ENCODE results near the gene BTAF1. TPM values are rescaled to one million over a fixed set of nuclear protein-coding genes. Genes with fewer than 3 reads are reported as not detected.

BTAF1 gene
- polyA plus RNA-seq, 1 experiment: 13.9 TPM

- no peak for DNase-seq (ENCODE audit: low read depth)
- Histone ChIP-seq H3K4me3 (ENCODE audit: low read depth, low read length) (no peak overlapping the region), H3K36me3 (ENCODE audit: control insufficient read depth, insufficient read depth, low read length) (peaks cover 9% of the 10 kb centered on the region), H3K27me3 (ENCODE audit: control insufficient read depth, insufficient read depth, low read length) (no peaks in the 10 kb centered on the region)
- ChIA-PET POLR2A (no interaction called here), CTCF (no interaction called here)
- TF ChIP-seq CTCF (IDR thresholded peaks at IDR 0.05; ENCODE audit: insufficient read depth, low read depth, low read length): no peak
These were observed 31.5 kb downstream of the BTAF1 start for GRCh38 chr10:91955114-91955513.

GRCh38 chr10:91957091-91957490, 33.5 kb downstream of the BTAF1 start:
- no peaks in the 10 kb centered on the region for H3K27me3 ChIP-seq (ENCODE audit: control insufficient read depth, insufficient read depth, low read length)
- H3K36me3 ChIP-seq (ENCODE audit: control insufficient read depth, insufficient read depth, low read length): peaks cover 12% of the 10 kb centered on the region
- DNase-seq (ENCODE audit: low read depth): no peak
- no peak for TF ChIP-seq CTCF (IDR thresholded peaks at IDR 0.05; ENCODE audit: insufficient read depth, low read depth, low read length)
- no peak overlapping the region for H3K4me3 ChIP-seq (ENCODE audit: low read depth, low read length)
- ChIA-PET POLR2A (no interaction called here), CTCF (no interaction called here)

DNA sequence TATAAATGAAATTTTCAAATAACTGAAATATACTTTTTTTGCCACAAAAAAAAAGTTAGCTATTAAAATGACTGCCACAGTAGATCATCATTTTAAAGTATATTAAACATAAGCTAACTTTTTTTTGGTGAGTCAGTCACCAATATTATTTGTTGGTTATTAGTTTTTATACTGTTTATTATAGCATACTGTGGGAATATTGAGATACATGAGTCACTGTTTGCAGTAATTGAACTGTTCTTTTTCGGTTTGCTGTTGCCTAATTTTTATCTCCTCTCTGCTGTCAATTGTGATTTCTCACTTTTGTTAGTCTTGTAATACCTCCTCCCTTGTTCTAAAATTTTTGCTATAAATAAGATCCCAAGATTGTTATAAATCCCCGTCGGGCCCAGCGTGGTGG, 45.7 kb downstream of the BTAF1 start:
- Histone ChIP-seq H3K36me3 (ENCODE audit: control insufficient read depth, insufficient read depth, low read length) (no peaks in the 10 kb centered on the region), H3K27me3 (ENCODE audit: control insufficient read depth, insufficient read depth, low read length) (no peaks in the 10 kb centered on the region), H3K4me3 (ENCODE audit: low read depth, low read length) (no peak overlapping the region)
- POLR2A ChIA-PET: no interaction called here
- no peak for TF ChIP-seq CTCF (IDR thresholded peaks at IDR 0.05; ENCODE audit: insufficient read depth, low read depth, low read length)
- DNase-seq (ENCODE audit: low read depth): no peak
- CTCF ChIA-PET: interaction anchor here (0.6 kb wide), 2 partner anchors 17 to 620 kb away, joined by 3 to 4 read pairs; no protein-coding TSS in a partner anchor

DNA sequence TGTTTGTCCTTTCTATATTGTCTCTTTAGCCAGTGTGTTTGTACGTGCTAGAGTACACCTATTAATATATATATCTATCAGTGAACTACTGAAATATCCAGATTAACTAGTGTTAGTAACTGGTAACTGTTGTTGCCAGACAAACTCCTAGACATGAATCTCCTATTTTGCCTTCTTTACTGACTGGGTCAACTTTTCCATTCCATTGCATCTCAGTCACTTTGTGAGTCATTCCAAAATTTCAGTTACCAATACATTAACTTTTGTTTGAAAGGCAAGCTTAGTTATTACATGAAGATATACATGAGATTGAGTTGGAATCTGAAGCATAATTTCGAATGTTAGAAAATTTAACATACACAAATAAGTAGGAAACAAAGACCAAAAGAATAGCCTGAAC, 51.4 kb downstream of the BTAF1 start:
- ChIA-PET CTCF (interaction anchor here (0.6 kb wide), 1 partner anchor 20 kb away, joined by 4 read pairs; no protein-coding TSS in a partner anchor), POLR2A (no interaction called here)
- TF ChIP-seq CTCF (IDR thresholded peaks at IDR 0.05; ENCODE audit: insufficient read depth, low read depth, low read length): no peak
- DNase-seq (ENCODE audit: low read depth): peak; percentile 26
- peaks cover 2% of the 10 kb centered on the region; the same call in 1 of the 2 replicates for H3K36me3 ChIP-seq (ENCODE audit: control insufficient read depth, insufficient read depth, low read length)
- no peak overlapping the region for H3K4me3 ChIP-seq (ENCODE audit: low read depth, low read length)
- H3K27me3 ChIP-seq (ENCODE audit: control insufficient read depth, insufficient read depth, low read length): no peaks in the 10 kb centered on the region

GRCh38 chr10:91975438-91975837, 51.9 kb downstream of the BTAF1 start:
- POLR2A ChIA-PET: no interaction called here
- H3K36me3 ChIP-seq (ENCODE audit: control insufficient read depth, insufficient read depth, low read length): peaks cover 2% of the 10 kb centered on the region; the same call in 1 of the 2 replicates
- H3K4me3 ChIP-seq (ENCODE audit: low read depth, low read length): no peak overlapping the region
- no peak for DNase-seq (ENCODE audit: low read depth)
- H3K27me3 ChIP-seq (ENCODE audit: control insufficient read depth, insufficient read depth, low read length): no peaks in the 10 kb centered on the region
- TF ChIP-seq CTCF (IDR thresholded peaks at IDR 0.05; ENCODE audit: insufficient read depth, low read depth, low read length): no peak
- CTCF ChIA-PET: no interaction called here
